HG03139 (cell line): Measurements from ENCODE around the gene IL17RA.
A peak's percentile ranks its signal among the peaks of the same experiment; 100 is the strongest.
"Not testable (repeated sequence)": the region's sequence is repeated elsewhere in the genome, so short reads cannot be mapped to it uniquely, and the experiment has no call there.

ENCODE experiments used
- ATAC-seq: cut with Tn5 transposase; IDR thresholded peaks from one replicate; pipeline ENCODE4 v1.9.1; 2021; ENCODE audit not compliant: unreplicated experiment

The IL17RA gene

GRCh38 chr22:17084554-17085276, at the start of gene IL17RA:
IL17RA (plus strand) TSS chr22:17085000; CDS start chr22:17085092, 92 bp downstream.
- ATAC-seq = peak; percentile 89

GRCh38 chr22:17035246-17035645, 49.6 kb upstream of the IL17RA start:
- no peak for ATAC-seq

GRCh38 chr22:17035976-17036841, 48.6 kb upstream of the IL17RA start:
- not testable (repeated sequence) for ATAC-seq

GRCh38 chr22:17036842-17037711, 47.7 kb upstream of the IL17RA start:
- ATAC-seq = peak; percentile 59

- no peak for ATAC-seq
These were observed 41.3 kb upstream of the IL17RA start for GRCh38 chr22:17043521-17043920.

GRCh38 chr22:17046566-17047348, 38.0 kb upstream of the IL17RA start:
- no peak for ATAC-seq

- ATAC-seq = no peak
These were observed 37.1 kb upstream of the IL17RA start for GRCh38 chr22:17047656-17048055.

GRCh38 chr22:17056058-17056457, 28.7 kb upstream of the IL17RA start:
- no peak for ATAC-seq

GRCh38 chr22:17056807-17057206, 28.0 kb upstream of the IL17RA start:
- no peak for ATAC-seq

- no peak for ATAC-seq
These were observed 26.6 kb upstream of the IL17RA start for GRCh38 chr22:17057959-17058814.

- ATAC-seq = no peak
These were observed 24.7 kb upstream of the IL17RA start for GRCh38 chr22:17060126-17060525.

- ATAC-seq = no peak
These were observed 21.2 kb upstream of the IL17RA start for GRCh38 chr22:17063411-17064106.

GRCh38 chr22:17064498-17065100, 20.2 kb upstream of the IL17RA start:
- ATAC-seq = no peak

- ATAC-seq = no peak
These were observed 19.4 kb upstream of the IL17RA start for GRCh38 chr22:17065433-17065832.

- no peak for ATAC-seq
These were observed 11.9 kb upstream of the IL17RA start for GRCh38 chr22:17072877-17073276.

- ATAC-seq = no peak
These were observed 10.2 kb upstream of the IL17RA start for GRCh38 chr22:17074648-17075002.

- no peak for ATAC-seq
These were observed 7.5 kb upstream of the IL17RA start for GRCh38 chr22:17077255-17077654.

- no peak for ATAC-seq
These were observed 5.2 kb upstream of the IL17RA start for GRCh38 chr22:17079572-17079971.

- no peak for ATAC-seq
These were observed 1.5 kb upstream of the IL17RA start for GRCh38 chr22:17083255-17083654.
